GM23338 (cell line): Measurements from ENCODE around the gene NET1. TPM values are rescaled to one million over a fixed set of nuclear protein-coding genes. Genes with fewer than 3 reads are reported as not detected.

ENCODE experiments used
- polyA plus RNA-seq: library from polyadenylated mRNA; unstranded; fragments of >200 nt; fragmentation: Nextera tagmentation; extraction: Ambion mirVana; gene quantifications from 2 replicates; pipeline ENCODE4 v1.2.1, GENCODE V29; 2016
- total RNA-seq: library from RNA; depleted of rRNA; stranded (reverse); fragments of >200 nt; shearing (Covaris generic); gene quantifications from 2 replicates; pipeline ENCODE4 v1.2.3, GENCODE V29; 2014; rRNA removed

The NET1 gene
- total and polyA plus RNA-seq, 2 experiments from 2014 or later: 47.9 to 93.9 TPM

Other genes starting within 250 kb of the NET1 start
- gene AKR1C8, start 227.4 kb upstream of the NET1 start, total RNA-seq: not detected in 2 replicates
- gene AKR1C8, start 227.4 kb upstream of the NET1 start, polyA plus RNA-seq: not detected in 2 replicates
- not detected in 2 replicates for gene AKR1C4, start 215.7 kb upstream of the NET1 start, total RNA-seq
- gene AKR1C4, start 215.7 kb upstream of the NET1 start, polyA plus RNA-seq: not detected in 2 replicates
- not detected in 2 replicates for gene UCN3, start 47.6 kb upstream of the NET1 start, total RNA-seq
- gene UCN3, start 47.6 kb upstream of the NET1 start, polyA plus RNA-seq: not detected in 2 replicates
- not detected in 2 replicates for gene TUBAL3, start 7.7 kb upstream of the NET1 start, total RNA-seq
- gene TUBAL3, start 7.7 kb upstream of the NET1 start, polyA plus RNA-seq: not detected in 2 replicates
- 0.27 TPM in 1 of 2 replicates, not detected in the other for gene CALML5, start 87.0 kb downstream of the NET1 start, total RNA-seq
- 0.26 and 0.40 TPM in 2 replicates for gene CALML5, start 87.0 kb downstream of the NET1 start, polyA plus RNA-seq
- gene CALML3, start 112.4 kb downstream of the NET1 start, total RNA-seq: not detected in 2 replicates
- not detected in 2 replicates for gene CALML3, start 112.4 kb downstream of the NET1 start, polyA plus RNA-seq